GM18858 (cell line): Measurements from ENCODE around the gene ANKRD11.
"Not testable (repeated sequence)": the region's sequence is repeated elsewhere in the genome, so short reads cannot be mapped to it uniquely, and the experiment has no call there.

ENCODE experiments used
- ATAC-seq: cut with Tn5 transposase; IDR thresholded peaks from one replicate; pipeline ENCODE4 v1.9.1; 2021; ENCODE audit not compliant: unreplicated experiment

The ANKRD11 gene

GRCh38 chr16:89408315-89408714 lies 82.0 kb downstream of the ANKRD11 start:
- ATAC-seq: no peak

- ATAC-seq: no peak
Observed at GRCh38 chr16:89407925-89408300, 82.4 kb downstream of the ANKRD11 start.

DNA sequence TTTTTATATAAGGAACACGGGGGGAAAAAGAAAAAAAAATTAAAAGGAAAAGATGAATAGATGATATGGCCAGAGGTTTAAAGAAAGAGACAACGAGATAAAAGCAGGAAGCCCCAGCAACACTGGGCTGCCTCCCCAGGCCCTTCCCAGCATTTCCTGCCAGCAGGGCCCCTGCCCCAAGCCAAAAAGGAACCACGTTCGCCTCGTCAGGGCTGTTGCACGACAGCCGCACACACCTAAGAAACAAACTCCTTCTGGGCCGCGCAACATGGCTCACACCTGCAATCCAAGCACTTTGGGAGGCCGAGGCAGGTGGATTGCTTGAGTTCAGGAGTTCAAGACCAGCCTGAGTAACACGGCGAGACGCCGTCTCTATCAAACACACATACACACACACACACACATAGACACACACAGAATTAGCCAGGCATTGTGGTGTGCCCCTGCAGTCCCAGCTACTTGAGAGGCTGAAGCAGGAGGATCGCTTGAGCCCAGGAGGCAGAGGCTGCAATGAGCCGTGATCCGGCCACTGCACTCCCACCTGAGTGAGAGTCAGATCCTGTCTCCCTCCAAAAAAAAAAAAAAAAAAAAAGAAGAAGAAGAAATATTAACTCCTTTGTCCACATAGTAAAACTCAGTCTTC lies 83.0 kb downstream of the ANKRD11 start:
- no peak for ATAC-seq

DNA sequence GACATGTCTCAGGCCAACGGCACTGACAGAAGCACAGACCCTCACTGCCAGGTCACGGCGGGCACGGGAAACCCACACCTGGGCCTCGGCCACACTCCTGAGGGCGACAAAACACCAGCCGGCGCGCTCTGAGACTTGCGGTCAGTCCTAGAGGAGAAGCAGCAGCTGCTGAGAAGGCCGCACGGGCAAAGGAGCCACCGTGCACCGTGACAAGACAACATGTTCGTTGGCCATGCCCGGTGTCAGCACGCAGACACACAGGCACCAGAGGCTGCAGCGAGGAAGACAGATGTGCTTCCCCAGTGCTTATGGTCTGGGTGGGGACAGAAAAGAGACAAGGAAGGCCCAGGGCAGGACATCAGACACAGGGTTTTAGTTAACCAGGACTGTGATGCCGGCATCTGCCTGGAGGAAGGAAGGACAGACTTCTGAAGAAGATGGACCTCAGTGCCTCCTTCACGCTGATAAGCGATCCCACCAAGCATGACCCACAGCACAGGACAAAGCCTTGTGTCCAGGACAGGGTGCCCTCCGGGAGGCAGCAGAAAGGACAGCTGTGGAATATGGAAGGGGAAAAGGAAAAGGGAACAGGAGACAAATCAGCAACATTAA lies 84.0 kb downstream of the ANKRD11 start:
- ATAC-seq: no peak

DNA sequence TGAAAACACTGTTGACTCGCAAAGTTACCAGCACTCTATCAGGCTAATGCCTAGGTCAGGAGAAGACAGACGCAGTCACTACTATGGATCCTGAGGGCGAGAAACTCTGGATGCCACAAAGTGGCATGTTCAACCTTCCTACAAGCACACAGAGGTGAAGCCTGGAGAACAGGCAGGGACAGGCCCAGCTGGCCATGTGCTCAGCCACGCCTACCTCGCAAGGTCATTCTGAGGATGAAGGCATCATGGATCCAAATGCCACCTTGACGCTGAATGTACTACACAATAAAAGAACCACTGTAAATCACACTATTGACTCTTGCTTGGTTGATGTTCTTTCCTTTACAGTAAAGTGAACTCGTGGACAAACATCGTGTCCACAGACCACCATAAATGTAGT lies 85.8 kb downstream of the ANKRD11 start:
- no peak for ATAC-seq

- no peak for ATAC-seq
Observed at GRCh38 chr16:89402962-89403361, 87.4 kb downstream of the ANKRD11 start.

GRCh38 chr16:89401641-89402445 lies 88.5 kb downstream of the ANKRD11 start:
- no peak for ATAC-seq

DNA sequence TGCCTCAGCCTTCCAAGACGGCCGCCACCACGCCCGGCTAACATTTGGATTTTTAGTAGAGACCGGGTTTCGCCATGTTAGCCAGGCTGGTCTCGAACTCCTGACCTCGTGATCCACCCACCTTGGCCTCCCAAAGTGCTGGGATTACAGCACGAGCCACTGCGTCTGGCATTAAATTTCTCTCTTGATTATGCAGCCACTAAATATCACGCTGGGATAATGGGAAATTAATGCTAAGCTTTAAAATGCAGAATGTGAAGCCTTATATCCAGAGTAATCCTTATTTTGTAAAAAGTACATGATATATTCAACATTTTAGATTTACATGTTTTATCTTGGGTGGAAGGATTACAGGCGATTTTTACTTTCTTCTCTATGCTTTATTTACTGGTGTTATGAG lies 89.2 kb downstream of the ANKRD11 start:
- ATAC-seq: no peak

DNA sequence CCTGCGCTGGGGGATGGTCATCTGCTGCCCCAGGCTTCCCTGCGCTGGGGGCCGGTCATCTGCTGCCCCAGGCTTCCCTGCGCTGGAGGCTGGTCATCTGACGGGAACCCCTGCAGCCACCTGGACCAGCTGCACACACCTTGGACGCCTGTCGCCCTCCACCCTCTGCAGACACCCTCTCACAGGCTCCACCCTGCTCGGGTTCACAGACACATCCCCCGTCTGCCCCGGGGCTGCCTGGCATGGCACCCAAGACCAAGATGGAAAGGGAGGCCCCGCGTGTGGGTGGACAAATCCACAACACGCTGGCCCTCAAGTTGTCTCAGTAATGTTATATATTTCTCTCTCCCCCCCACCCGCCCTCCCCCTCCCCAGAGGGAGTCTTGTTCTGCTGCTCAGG lies 89.6 kb downstream of the ANKRD11 start:
- no peak for ATAC-seq

GRCh38 chr16:89398924-89399323 lies 91.4 kb downstream of the ANKRD11 start:
- no peak for ATAC-seq

DNA sequence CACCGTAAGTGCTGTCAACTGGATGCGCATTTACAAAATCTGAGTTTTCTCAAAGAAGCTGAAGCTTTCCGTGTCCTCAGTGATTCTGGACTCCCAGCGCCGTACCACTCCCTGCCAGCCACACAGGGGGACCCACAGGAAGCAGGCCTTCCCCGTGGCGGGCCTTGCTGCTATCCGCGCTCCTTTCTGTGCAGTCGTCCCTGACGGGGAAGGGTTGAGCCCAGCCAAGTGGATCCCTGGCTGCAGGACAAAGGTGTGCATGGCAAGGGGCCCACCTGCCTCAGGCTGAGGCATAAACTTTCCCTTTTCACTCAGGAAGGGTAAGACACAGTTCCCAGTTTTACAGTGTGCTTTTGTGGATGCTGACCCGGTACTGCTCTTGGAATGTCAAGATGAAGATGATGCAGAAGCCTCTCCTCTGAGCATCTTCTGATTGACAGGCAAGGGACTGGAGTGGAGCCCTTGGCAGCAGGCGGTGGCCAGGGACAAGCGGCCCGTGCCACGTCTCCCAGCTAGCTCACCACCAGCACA lies 93.0 kb downstream of the ANKRD11 start:
- ATAC-seq: no peak

- ATAC-seq: no peak
Observed at GRCh38 chr16:89396156-89396555, 94.2 kb downstream of the ANKRD11 start.

- ATAC-seq: no peak
Observed at GRCh38 chr16:89395150-89396142, 94.9 kb downstream of the ANKRD11 start.

GRCh38 chr16:89393738-89394406 lies 96.5 kb downstream of the ANKRD11 start:
- no peak for ATAC-seq

GRCh38 chr16:89392881-89393737 lies 97.3 kb downstream of the ANKRD11 start:
- no peak for ATAC-seq

DNA sequence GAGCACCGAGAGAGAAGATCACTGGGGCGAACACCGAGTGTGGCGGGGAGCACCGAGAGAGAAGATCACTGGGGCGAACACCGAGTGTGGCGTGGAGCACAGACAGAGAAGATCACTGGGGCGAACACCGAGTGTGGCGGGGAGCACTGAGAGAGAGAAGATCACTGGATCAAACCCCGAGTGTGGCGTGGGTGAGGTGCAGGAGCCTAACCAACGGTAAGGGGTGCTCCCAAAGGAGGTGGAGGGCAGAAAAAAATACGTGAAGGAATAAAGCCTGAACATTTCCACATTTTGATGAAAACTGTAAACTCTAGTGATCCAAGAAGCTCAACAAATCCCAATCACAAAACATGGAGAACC lies 100.2 kb downstream of the ANKRD11 start:
- ATAC-seq: not testable (repeated sequence)

DNA sequence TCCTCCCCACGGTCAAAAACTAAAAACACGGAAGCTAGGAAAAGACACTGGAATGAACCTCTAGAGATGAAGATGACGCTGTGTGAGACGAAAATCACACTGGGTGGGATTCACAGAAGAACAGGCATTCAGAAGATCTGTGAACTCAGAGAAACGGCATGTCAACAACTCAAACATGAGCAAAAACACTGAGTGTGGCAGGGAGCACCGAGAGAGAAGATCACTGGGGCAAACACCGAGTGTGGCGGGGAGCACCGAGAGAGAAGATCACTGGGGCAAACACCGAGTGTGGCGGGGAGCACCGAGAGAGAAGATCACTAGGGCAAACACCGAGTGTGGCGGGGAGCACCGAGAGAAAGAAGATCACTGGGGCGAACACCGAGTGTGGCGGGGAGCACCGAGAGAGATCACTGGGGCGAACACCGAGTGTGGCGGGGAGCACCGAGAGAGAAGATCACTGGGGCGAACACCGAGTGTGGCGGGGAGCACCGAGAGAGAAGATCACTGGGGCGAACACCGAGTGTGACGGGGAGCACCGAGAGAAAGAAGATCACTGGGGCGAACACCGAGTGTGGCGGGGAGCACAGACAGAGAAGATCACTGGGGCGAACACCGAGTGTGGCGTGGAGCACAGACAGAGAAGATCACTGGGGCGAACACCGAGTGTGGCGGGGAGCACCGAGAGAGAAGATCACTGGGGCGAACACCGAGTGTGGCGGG lies 100.7 kb downstream of the ANKRD11 start:
- not testable (repeated sequence) for ATAC-seq

DNA sequence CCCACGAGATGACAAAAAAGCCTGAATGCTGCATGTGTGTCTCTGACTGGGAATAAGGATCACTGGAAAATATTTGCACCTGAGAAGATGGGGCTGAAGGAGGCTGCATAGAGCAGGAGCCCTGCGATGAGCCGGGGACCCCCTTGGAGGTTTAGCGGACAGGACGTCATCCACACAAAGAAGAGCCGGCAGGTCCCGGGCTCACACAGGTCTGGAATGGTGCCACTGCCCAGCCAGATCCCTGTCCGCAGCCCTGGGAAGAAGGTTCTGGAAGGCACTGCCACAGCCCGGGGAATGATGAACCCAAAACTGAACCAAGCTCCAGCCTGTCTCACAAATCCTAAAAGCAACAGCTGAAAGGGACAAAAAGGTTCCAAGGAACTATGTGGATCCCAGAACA lies 101.8 kb downstream of the ANKRD11 start:
- no peak for ATAC-seq
